GM21723 (cell line): Measurements from ENCODE around the gene SIPA1L3.

Experiments used
- ATAC-seq: cut with Tn5 transposase; IDR thresholded peaks from one replicate; pipeline ENCODE4 v1.9.1; 2021; ENCODE audit warnings: mild to moderate bottlenecking, moderate library complexity; ENCODE audit not compliant: unreplicated experiment

Gene SIPA1L3

GRCh38 chr19:38093154-38093553 lies 186.1 kb downstream of the SIPA1L3 start:
- ATAC-seq = no peak

- no peak for ATAC-seq
These were observed 186.6 kb downstream of the SIPA1L3 start for GRCh38 chr19:38093587-38093986.

- no peak for ATAC-seq
These were observed 188.7 kb downstream of the SIPA1L3 start for GRCh38 chr19:38095411-38096308.

GRCh38 chr19:38099966-38100365 lies 193.0 kb downstream of the SIPA1L3 start:
- ATAC-seq = no peak

DNA sequence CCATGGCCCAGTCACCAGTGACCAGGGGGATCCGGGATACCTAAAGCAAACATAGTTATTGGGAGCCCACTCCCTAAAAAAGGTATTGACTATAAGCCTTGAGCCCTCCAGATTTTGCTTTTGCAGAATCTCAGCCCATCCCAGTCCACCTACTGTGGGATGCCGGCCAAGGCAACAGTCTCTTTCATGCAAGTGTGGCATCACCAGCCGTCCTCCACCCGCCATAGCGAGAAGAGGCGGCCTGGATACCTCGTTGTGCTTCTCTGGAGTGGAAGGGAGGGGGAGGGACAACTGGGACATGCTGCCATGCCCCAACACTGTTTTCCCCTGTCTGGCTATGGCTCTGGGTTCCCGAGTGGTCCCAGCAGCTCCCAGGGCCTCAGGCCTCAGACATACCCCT lies 193.6 kb downstream of the SIPA1L3 start:
- no peak for ATAC-seq

DNA sequence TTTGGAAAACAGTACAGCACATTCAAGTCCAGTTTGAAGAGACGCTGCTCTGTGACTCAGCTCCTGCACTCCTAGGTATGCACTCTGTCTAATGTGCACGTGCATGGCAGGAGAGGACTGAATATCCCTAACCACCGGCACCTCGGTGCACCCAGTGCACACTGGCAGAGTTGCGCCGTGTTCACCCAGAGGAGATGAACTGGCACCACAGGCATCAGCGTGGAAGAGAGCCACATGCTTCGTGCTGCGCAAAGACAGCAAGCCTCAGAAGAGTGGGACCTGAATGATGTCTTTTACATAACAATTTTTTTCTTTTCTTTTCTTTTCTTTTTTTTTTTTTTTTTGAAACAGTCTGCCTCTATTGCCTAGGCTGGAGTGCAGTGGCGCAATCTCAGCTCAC lies 194.7 kb downstream of the SIPA1L3 start:
- ATAC-seq = no peak

DNA sequence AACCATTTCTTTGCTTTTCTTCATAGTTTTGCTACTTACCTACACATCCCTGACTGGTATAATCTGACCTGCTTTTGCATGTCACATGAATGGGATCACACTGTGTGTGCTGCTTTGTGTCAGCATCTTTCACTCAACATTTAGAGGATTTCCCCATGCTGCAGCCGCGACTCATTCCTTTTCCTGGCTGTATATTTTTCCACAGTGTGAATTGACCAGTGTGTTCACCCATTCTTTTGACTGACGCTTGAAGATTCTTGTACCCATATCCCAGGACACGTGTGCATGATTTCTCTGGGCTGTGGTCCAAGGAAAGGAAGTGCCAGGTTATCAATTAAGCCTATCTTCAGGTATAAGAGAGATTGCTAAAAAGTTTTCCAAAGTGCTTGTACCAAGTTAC lies 198.6 kb downstream of the SIPA1L3 start:
- no peak for ATAC-seq

DNA sequence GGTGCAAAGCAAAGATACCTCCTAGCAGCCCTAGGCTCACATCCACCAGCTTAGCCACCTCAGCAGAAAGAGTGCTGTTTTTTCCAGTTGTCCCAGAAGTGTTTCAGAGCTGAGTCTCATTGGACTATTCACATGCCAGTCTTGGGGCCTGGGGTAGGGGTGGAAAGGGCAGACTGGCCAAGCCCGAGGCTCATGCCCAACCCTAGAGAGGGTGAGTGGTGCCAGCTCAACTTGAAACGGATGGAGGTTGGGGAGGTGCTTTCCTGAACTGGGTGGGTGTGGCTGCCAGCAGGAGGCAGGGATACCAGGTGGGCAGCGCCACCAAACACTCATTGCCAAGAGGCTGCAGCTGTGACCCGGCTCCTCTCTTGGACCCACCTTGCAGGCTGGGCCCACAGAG lies 200.1 kb downstream of the SIPA1L3 start:
- no peak for ATAC-seq

DNA sequence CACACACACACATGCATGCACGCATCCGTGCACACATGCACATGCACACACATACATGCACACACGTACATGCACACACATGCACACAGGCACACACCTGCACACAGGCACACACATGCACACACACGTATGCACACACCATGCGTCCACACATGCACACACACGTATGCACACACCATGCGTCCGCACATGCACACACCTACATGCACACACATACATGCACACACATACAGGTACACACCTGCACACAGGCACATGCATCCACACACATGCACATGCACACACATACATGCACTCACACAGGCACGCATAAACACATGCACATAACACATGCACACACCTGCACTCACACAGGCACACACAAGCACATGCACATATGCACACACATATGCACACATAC lies 204.9 kb downstream of the SIPA1L3 start:
- no peak for ATAC-seq

DNA sequence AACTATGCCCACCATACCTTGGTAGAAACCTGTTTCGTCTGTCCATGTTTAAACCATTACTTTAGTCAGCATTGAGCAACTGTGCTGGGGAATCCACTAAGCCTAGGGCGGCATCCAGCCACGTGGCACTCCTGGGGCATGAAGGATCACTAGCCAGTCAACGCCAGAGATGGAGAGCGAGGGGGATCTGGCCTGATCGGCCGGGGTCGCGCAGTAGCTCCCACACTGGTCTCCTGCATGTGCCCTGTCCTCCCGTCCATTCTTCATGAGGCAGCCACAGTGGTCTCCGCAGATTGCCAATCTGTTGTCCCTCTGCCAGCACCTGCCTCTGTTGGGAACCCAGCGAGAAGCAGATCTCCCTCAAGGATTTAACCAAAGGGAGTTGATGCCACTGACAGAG lies 207.6 kb downstream of the SIPA1L3 start:
- no peak for ATAC-seq

- ATAC-seq = no peak
These were observed 208.3 kb downstream of the SIPA1L3 start for GRCh38 chr19:38115271-38115802.

GRCh38 chr19:38118176-38118575 lies 211.2 kb downstream of the SIPA1L3 start:
- no peak for ATAC-seq

GRCh38 chr19:38120471-38121025 lies 213.5 kb downstream of the SIPA1L3 start:
- no peak for ATAC-seq

DNA sequence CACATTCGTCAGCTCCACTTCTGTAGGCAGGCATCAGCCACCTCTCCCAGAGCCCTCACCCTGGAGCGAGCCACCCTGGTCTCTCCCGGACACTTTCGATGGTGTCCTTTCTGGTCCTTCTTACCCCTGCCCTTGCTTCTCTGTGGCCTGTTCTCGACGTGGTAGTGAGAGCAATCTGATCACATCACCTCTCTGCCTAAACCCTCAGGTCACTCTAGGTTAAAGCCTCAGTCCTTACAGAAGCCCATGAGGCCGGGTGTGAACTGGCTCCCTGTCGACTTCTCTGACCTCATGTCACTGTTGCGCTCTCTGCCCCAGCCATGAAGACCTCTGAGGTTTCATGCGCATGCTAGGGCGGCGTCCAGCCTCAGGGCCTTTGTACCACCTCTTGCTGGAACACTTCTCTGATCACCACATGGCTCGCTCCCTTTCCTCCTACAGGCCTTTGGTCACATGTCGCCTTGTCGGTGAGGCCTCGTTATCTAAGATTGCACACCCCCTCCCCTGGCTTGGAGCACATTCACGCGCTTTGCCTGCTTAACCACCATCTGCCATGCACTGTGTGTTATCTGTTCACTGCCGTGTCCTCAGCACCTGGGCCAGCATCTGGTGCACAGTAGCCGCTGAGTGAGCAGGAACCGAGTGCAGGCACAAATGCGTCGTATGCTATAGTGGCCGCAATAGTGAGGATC lies 215.5 kb downstream of the SIPA1L3 start:
- ATAC-seq = no peak

GRCh38 chr19:38125238-38125637 lies 218.2 kb downstream of the SIPA1L3 start:
- no peak for ATAC-seq

DNA sequence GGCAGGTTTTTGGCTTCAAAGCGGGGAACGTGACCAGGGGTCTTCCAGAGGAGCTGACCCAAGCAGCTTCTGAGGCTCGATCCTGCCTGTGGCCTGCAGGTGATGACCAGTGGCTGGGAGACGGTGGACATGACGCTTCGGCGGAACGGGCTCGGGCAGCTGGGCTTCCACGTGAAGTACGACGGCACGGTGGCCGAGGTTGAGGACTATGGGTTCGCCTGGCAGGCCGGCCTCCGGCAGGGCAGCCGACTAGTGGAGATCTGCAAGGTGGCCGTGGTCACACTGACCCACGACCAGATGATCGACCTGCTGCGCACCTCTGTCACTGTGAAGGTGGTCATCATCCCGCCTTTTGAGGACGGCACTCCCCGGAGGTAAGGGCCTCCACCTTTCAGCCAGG lies 223.4 kb downstream of the SIPA1L3 start:
- ATAC-seq = no peak

DNA sequence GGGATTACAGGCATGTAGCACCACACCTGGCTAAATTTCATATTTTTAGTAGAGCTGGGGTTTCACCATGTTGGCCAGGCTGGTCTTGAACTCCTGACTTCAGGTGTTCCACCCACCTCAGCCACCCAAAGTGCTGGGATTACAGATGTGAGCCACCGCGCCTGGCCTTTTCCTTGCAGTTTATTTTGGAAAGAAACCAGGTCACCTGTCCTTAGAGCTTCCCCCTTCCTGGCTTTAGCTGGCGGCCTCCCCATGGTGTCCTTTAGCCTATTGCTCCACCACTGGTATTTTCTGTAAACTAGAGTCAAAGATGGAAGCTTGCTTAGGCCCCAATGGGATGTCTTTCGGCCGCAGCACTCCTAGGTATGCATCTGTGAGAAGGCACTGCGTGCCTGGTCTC lies 225.8 kb downstream of the SIPA1L3 start:
- no peak for ATAC-seq

DNA sequence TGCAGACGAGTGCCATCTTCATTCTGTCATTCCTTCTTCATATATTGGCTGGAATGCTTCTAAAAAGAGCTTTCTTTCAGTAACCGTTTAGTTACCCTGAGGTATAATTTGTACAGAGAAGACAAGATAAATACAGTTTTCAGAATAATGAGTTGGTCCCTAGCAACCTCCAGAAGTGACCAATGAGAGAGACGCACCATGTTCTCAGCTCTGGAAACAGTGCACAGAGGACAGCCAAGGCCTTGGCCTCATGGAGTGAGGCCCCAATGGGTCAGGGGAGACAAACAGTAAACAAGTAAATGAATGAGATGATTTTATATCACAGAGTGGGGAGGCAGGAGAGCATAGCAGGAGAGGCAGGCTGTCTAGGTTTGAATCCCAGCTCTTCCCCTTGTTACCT lies 226.3 kb downstream of the SIPA1L3 start:
- ATAC-seq = no peak

DNA sequence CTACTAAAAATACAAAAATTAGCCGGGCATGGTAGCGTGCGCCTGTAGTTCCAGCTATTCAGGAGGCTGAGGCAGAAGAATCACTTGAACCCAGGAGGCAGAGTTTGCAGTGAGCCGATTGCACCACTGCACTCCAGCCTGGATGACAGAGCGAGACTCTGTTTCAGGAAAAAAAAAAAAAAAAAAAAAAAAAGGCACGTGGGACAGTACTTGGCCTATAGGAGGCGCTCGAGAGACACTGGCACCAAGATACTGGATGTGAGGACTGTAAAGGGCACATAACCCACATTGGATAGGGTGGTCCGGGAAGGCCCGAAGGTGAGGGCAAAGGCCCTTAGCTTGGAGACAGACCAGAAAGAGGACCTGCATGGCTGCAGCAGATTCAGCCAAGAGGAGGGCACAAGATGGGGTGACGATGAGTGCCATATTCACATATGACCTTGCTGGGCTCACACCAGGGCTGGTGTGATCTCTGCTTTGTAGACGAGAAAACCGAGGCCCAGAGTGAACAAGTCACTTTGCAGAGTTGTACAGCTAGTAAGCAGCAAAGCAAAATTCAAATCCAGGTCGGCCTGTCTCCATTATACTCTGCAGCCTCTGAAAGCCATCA lies 227.6 kb downstream of the SIPA1L3 start:
- no peak for ATAC-seq

- no peak for ATAC-seq
These were observed 228.4 kb downstream of the SIPA1L3 start for GRCh38 chr19:38135150-38135998.
